DND-41 (cell line): ENCODE data around the gene ZG16B.

ENCODE experiments used
- ATAC-seq: fragments of 200-7000 bp; cut with Tn5 transposase; 3 replicates; pipeline ENCODE4 v1.9.1; 2021; ENCODE audit warnings: low read depth; ENCODE audit not compliant: insufficient read depth
- DNase-seq: peaks from one replicate; pipeline ENCODE4 v3.0.0-alpha.2; 2020
- H2AFZ ChIP-seq: 2 replicates; pipeline ENCODE4 v1.6.0; 2012; ENCODE audit warnings: low read depth, low read length
- H3K27ac ChIP-seq: 2 replicates; pipeline ENCODE4 v1.5.1; 2012; ENCODE audit warnings: low read length, inconsistent platforms
- H3K27me3 ChIP-seq: fragments of 200-600 bp; sonication (generic); 2 replicates; pipeline ENCODE4 v1.6.0; 2012; ENCODE audit warnings: low read length, mild to moderate bottlenecking, inconsistent platforms; ENCODE audit not compliant: insufficient read depth, poor library complexity
- H3K36me3 ChIP-seq: 2 replicates; pipeline ENCODE4 v1.5.1; 2012; ENCODE audit warnings: low read length, inconsistent platforms; ENCODE audit not compliant: insufficient read depth
- H3K4me1 ChIP-seq: 2 replicates; pipeline ENCODE4 v1.5.1; 2012; ENCODE audit warnings: mild to moderate bottlenecking, low read length; ENCODE audit not compliant: insufficient read depth
- H3K4me2 ChIP-seq: 2 replicates; pipeline ENCODE4 v1.6.0; 2012; ENCODE audit warnings: mild to moderate bottlenecking, moderate library complexity, low read length, inconsistent platforms; ENCODE audit not compliant: insufficient read depth
- H3K4me3 ChIP-seq, 2 experiments: fragments of 200-600 bp in 1 of 2; shearing (Covaris generic) in 1 of 2; 2 replicates each; pipeline ENCODE4 v1.5.1; 2012 to 2016; ENCODE audit warnings: inconsistent platforms in 2 of 2, low read length in 2 of 2, mild to moderate bottlenecking in 2 of 2, low read depth in 1 of 2, moderate library complexity in 1 of 2
- H3K79me2 ChIP-seq: 2 replicates; pipeline ENCODE4 v1.6.0; 2012; ENCODE audit warnings: low read length, inconsistent platforms; ENCODE audit not compliant: insufficient read depth
- H3K9ac ChIP-seq: 2 replicates; pipeline ENCODE4 v1.6.0; 2012; ENCODE audit warnings: low read depth, mild to moderate bottlenecking, inconsistent platforms, low read length, moderate library complexity
- H3K9me3 ChIP-seq: 2 replicates; pipeline ENCODE4 v1.5.1; 2012; ENCODE audit warnings: low read length, moderate library complexity, mild to moderate bottlenecking, inconsistent platforms; ENCODE audit not compliant: insufficient read depth, severe bottlenecking
- H4K20me1 ChIP-seq: 2 replicates; pipeline ENCODE4 v1.6.0; 2012; ENCODE audit warnings: low read length; ENCODE audit not compliant: insufficient read depth
- CTCF ChIP-seq: IDR thresholded peaks from 2 replicates; pipeline ENCODE4 v1.5.1; 2012; ENCODE audit warnings: borderline replicate concordance, low read length, moderate library complexity, mild to moderate bottlenecking; ENCODE audit not compliant: poor library complexity, severe bottlenecking; ENCODE audit errors: extremely low read depth
- EZH2 ChIP-seq: IDR thresholded peaks from 3 replicates; pipeline ENCODE4 v1.6.1; 2012; ENCODE audit warnings: borderline replicate concordance, low read depth, mild to moderate bottlenecking, moderate library complexity, low read length, inconsistent platforms; ENCODE audit not compliant: severe bottlenecking

ZG16B gene

GRCh38 chr16:2853531-2854073 is 23.5 kb downstream of the ZG16B start:
- peaks cover 12% of the 10 kb centered on the region for H3K27me3 ChIP-seq
- no peak overlapping the region for H2AFZ ChIP-seq
- DNase-seq (no peak), ATAC-seq (no peak)
- H3K4me2 ChIP-seq: no peak overlapping the region
- no peak overlapping the region for H3K4me3 ChIP-seq
- H4K20me1 ChIP-seq: no peaks in the 10 kb centered on the region
- H3K4me1 ChIP-seq: no peaks in the 10 kb centered on the region
- no peaks in the 10 kb centered on the region for H3K79me2 ChIP-seq
- no peak overlapping the region for H3K9ac ChIP-seq
- no peaks in the 10 kb centered on the region for H3K36me3 ChIP-seq
- TF ChIP-seq CTCF: no peak
- no peak for TF ChIP-seq EZH2
- peaks cover 6% of the 10 kb centered on the region for H3K9me3 ChIP-seq
- no peak overlapping the region for H3K27ac ChIP-seq

- Histone ChIP-seq H3K4me3 (no peak overlapping the region), H3K27me3 (peaks cover 13% of the 10 kb centered on the region), H3K79me2 (no peaks in the 10 kb centered on the region), H3K9me3 (peaks cover 6% of the 10 kb centered on the region), H4K20me1 (no peaks in the 10 kb centered on the region), H3K27ac (no peak overlapping the region), H3K36me3 (no peaks in the 10 kb centered on the region), H3K4me2 (no peak overlapping the region), H2AFZ (no peak overlapping the region), H3K9ac (no peak overlapping the region), H3K4me1 (no peaks in the 10 kb centered on the region)
- DNase-seq (peak; percentile 24), ATAC-seq (no peak)
- TF ChIP-seq CTCF (peak; percentile 73), EZH2 (no peak)
Observed at GRCh38 chr16:2854700-2855309, 24.7 kb downstream of the ZG16B start.

GRCh38 chr16:2855536-2855935 is 25.4 kb downstream of the ZG16B start:
- no peak overlapping the region for H3K27ac ChIP-seq
- no peak overlapping the region for H3K9ac ChIP-seq
- no peak overlapping the region for H3K4me2 ChIP-seq
- DNase-seq (no peak), ATAC-seq (no peak)
- H4K20me1 ChIP-seq: no peaks in the 10 kb centered on the region
- TF ChIP-seq CTCF (no peak), EZH2 (no peak)
- no peaks in the 10 kb centered on the region for H3K79me2 ChIP-seq
- no peak overlapping the region for H3K4me3 ChIP-seq
- peaks cover 6% of the 10 kb centered on the region for H3K9me3 ChIP-seq
- H3K4me1 ChIP-seq: no peaks in the 10 kb centered on the region
- no peak overlapping the region for H2AFZ ChIP-seq
- no peaks in the 10 kb centered on the region for H3K36me3 ChIP-seq
- peaks cover 13% of the 10 kb centered on the region for H3K27me3 ChIP-seq
